ENCODE data around the gene SEMA3D. TPM values are rescaled to one million over a fixed set of nuclear protein-coding genes. Genes with fewer than 3 reads are reported as not detected.

The SEMA3D gene
- total RNA-seq, 1 donor from 2014 or later = 9.4 TPM

- DNase-seq (ENCODE audit: low read depth in 2 of 2) = peak; percentile 76 to 83
Observed at GRCh38 chr7:85184599-85185423, 2.0 kb downstream of the SEMA3D start.

- peak in 1 of 2 donors; percentile 86 for DNase-seq (ENCODE audit: low read depth in 2 of 2)
Observed at GRCh38 chr7:85183296-85183695, 3.6 kb downstream of the SEMA3D start.

- DNase-seq (ENCODE audit: low read depth in 2 of 2) = no peak
Observed at GRCh38 chr7:85178531-85179298, 8.1 kb downstream of the SEMA3D start.

- no peak for DNase-seq (ENCODE audit: low read depth in 2 of 2)
Observed at GRCh38 chr7:85177316-85177715, 9.5 kb downstream of the SEMA3D start.

GRCh38 chr7:85176197-85176596 lies 10.7 kb downstream of the SEMA3D start:
- peak in 1 of 2 donors; percentile 38 for DNase-seq (ENCODE audit: low read depth in 2 of 2)

GRCh38 chr7:85175217-85175616 lies 11.6 kb downstream of the SEMA3D start:
- DNase-seq (ENCODE audit: low read depth in 2 of 2) = peak in 1 of 2 donors; percentile 35

GRCh38 chr7:85172530-85172941 lies 14.3 kb downstream of the SEMA3D start:
- peak in 1 of 2 donors; percentile 82 for DNase-seq (ENCODE audit: low read depth in 2 of 2)

- DNase-seq (ENCODE audit: low read depth in 2 of 2) = peak; percentile 64 to 81
Observed at GRCh38 chr7:85167636-85168035, 19.2 kb downstream of the SEMA3D start.

GRCh38 chr7:85165263-85165662 lies 21.6 kb downstream of the SEMA3D start:
- DNase-seq (ENCODE audit: low read depth in 2 of 2) = no peak

GRCh38 chr7:85164376-85164775 lies 22.5 kb downstream of the SEMA3D start:
- no peak for DNase-seq (ENCODE audit: low read depth in 2 of 2)

GRCh38 chr7:85162721-85163120 lies 24.1 kb downstream of the SEMA3D start:
- DNase-seq (ENCODE audit: low read depth in 2 of 2) = peak in 1 of 2 donors; percentile 54

GRCh38 chr7:85160223-85160622 lies 26.6 kb downstream of the SEMA3D start:
- peak in 1 of 2 donors; percentile 30 for DNase-seq (ENCODE audit: low read depth in 2 of 2)

GRCh38 chr7:85159003-85159402 lies 27.9 kb downstream of the SEMA3D start:
- DNase-seq (ENCODE audit: low read depth in 2 of 2) = no peak

GRCh38 chr7:85156661-85157208 lies 30.1 kb downstream of the SEMA3D start:
- DNase-seq (ENCODE audit: low read depth in 2 of 2) = no peak

GRCh38 chr7:85154282-85154937 lies 32.4 kb downstream of the SEMA3D start:
- DNase-seq (ENCODE audit: low read depth in 2 of 2) = no peak

- no peak for DNase-seq (ENCODE audit: low read depth in 2 of 2)
Observed at GRCh38 chr7:85153715-85154114, 33.1 kb downstream of the SEMA3D start.

- DNase-seq (ENCODE audit: low read depth in 2 of 2) = no peak
Observed at GRCh38 chr7:85150624-85151023, 36.2 kb downstream of the SEMA3D start.

- no peak for DNase-seq (ENCODE audit: low read depth in 2 of 2)
Observed at GRCh38 chr7:85144771-85145170, 42.1 kb downstream of the SEMA3D start.

GRCh38 chr7:85135977-85136376 lies 50.9 kb downstream of the SEMA3D start:
- peak in 1 of 2 donors; percentile 60 for DNase-seq (ENCODE audit: low read depth in 2 of 2)

- no peak for DNase-seq (ENCODE audit: low read depth in 2 of 2)
Observed at GRCh38 chr7:85133560-85133959, 53.3 kb downstream of the SEMA3D start.

- no peak for DNase-seq (ENCODE audit: low read depth in 2 of 2)
Observed at GRCh38 chr7:85133006-85133405, 53.9 kb downstream of the SEMA3D start.

- DNase-seq (ENCODE audit: low read depth in 2 of 2) = no peak
Observed at GRCh38 chr7:85130702-85131101, 56.2 kb downstream of the SEMA3D start.
